Activated CD4-positive, alpha-beta memory T cell treated with anti-CD3 and anti-CD28 coated beads, Interleukin-2, amount 10 ng/mL, durations not matched to agents 7 days and 5 days (primary cell): ENCODE measurements around the gene PLEKHG2. TPM values are rescaled to one million over a fixed set of nuclear protein-coding genes. Genes with fewer than 3 reads are reported as not detected.

Experiments
- CTCF ChIA-PET: fragments of 350-600 bp; sonication (Branson Sonifier 250); formaldehyde crosslinking; loops from one replicate; lab custom pipeline; 2021; ENCODE audit warnings: antibody characterized with exemption, inconsistent platforms; lab: Charles Lee
- POLR2A ChIA-PET: fragments of 350-600 bp; sonication (Branson Sonifier 250); formaldehyde crosslinking; loops from one replicate; lab custom pipeline; 2021; ENCODE audit warnings: antibody characterized with exemption; lab: Charles Lee
- DNase-seq: peaks from one replicate; pipeline ENCODE4 v3.0.0-alpha.2; 2020
- H3K27ac Mint-ChIP-seq: one replicate; pipeline ENCODE4 v1.8.0; 2021; ENCODE audit warnings: mild to moderate bottlenecking, mixed read lengths
- H3K27me3 Mint-ChIP-seq: one replicate; pipeline ENCODE4 v1.8.0; 2021; ENCODE audit warnings: mixed read lengths
- H3K36me3 Mint-ChIP-seq: one replicate; pipeline ENCODE4 v1.8.0; 2021; ENCODE audit warnings: low read depth, mixed read lengths
- H3K4me1 Mint-ChIP-seq: one replicate; pipeline ENCODE4 v1.8.0; 2021; ENCODE audit warnings: mixed read lengths
- H3K4me3 Mint-ChIP-seq: one replicate; pipeline ENCODE4 v1.8.0; 2021; ENCODE audit warnings: mild to moderate bottlenecking, mixed read lengths
- H3K9me3 Mint-ChIP-seq: one replicate; pipeline ENCODE4 v1.8.0; 2021; ENCODE audit warnings: mixed read lengths
- total RNA-seq, 2 experiments: library from RNA; stranded (reverse); gene quantifications; one replicate each; pipeline ENCODE4 v1.2.3, GENCODE V29; 2021

Gene PLEKHG2
- total RNA-seq, 2 experiments from 2014 or later: 82.4 to 93.0 TPM

DNA sequence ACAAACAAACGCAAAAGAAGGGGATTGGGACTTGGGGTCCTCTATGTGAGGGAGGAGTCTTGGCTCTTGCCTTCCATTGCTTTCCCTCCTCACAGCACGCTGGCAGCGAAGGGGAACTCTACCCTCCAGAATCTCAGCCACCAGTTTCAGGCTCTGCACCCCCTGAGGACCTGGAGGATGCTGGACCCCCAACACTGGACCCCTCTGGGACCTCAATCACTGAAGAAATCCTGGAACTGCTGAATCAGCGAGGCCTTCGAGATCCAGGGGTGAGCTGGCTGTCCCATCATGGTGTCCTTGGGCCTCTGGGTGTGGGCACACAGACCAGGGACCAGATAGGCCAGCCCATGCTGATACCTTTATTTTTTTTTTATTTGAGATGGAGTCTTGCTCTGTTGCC, 9.6 kb downstream of the PLEKHG2 start:
- Mint-ChIP-seq H3K4me1 (no peaks in the 10 kb centered on the region), H3K36me3 (peaks cover 44% of the 10 kb centered on the region), H3K4me3 (no peak overlapping the region), H3K9me3 (no peaks in the 10 kb centered on the region), H3K27me3 (no peaks in the 10 kb centered on the region), H3K27ac (no peak overlapping the region)
- ChIA-PET CTCF (interaction anchor here (0.6 kb wide), 1 partner anchor 32 kb away, joined by 4 read pairs; no protein-coding TSS in a partner anchor), POLR2A (interaction anchor here (1.2 to 5.7 kb wide), 2 partner anchors 14 to 20 kb away, joined by 3 to 30 read pairs; partner anchors contain the start of gene RPS16)
- DNase-seq: no peak

- no peak for DNase-seq
- CTCF ChIA-PET: no interaction called here
- H3K9me3 Mint-ChIP-seq: no peaks in the 10 kb centered on the region
- H3K36me3 Mint-ChIP-seq: peaks cover 38% of the 10 kb centered on the region
- POLR2A ChIA-PET: interaction anchor here (1.3 kb wide), 1 partner anchor 26 kb away, joined by 3 read pairs; no protein-coding TSS in a partner anchor
- no peaks in the 10 kb centered on the region for H3K27me3 Mint-ChIP-seq
- no peak overlapping the region for H3K4me3 Mint-ChIP-seq
- H3K4me1 Mint-ChIP-seq: no peaks in the 10 kb centered on the region
- no peak overlapping the region for H3K27ac Mint-ChIP-seq
These were observed 11.0 kb downstream of the PLEKHG2 start for GRCh38 chr19:39423258-39424086.

DNA sequence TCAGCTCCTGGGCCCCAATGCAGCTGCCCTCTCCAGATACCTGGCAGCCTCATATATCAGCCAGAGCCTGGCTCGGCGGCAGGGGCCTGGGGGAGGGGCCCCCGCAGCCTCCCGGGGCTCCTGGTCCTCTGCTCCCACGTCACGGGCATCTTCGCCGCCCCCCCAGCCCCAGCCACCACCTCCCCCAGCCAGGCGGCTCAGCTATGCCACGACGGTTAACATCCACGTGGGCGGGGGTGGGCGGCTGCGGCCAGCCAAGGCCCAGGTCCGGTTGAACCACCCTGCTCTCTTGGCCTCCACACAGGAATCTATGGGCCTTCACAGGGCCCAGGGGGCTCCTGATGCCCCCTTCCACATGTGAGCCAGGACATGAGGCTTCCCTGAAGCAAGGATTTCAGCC, 12.5 kb downstream of the PLEKHG2 start:
- Mint-ChIP-seq H3K27me3 (no peaks in the 10 kb centered on the region), H3K9me3 (no peaks in the 10 kb centered on the region), H3K4me1 (peaks cover 3% of the 10 kb centered on the region), H3K36me3 (peaks cover 31% of the 10 kb centered on the region), H3K4me3 (no peak overlapping the region), H3K27ac (no peak overlapping the region)
- CTCF ChIA-PET: no interaction called here
- no peak for DNase-seq
- POLR2A ChIA-PET: interaction anchor here (1.3 to 1.5 kb wide), 4 partner anchors 8 to 28 kb away, joined by 3 to 10 read pairs (median 5); partner anchors contain the start of genes PLEKHG2 and RPS16

DNA sequence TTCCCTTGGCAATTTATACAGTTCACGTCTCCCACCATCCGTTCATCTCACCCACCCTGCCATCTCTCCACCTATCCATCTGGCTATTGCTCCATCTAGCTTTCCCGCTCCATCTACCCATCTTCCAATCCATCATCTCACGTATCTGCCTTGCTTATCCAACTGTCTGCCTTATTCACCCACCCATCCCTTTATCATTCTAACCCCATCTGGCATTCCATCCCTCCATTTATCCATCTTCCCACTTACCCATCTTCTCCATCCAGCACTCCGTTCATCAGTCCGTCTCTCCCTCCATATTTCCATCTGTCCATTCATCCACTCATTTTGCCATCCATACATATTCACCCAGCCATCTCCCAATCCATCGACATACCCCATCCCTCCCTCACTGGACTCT, 13.3 kb downstream of the PLEKHG2 start:
- H3K4me1 Mint-ChIP-seq: peaks cover 10% of the 10 kb centered on the region
- POLR2A ChIA-PET: interaction anchor here (1.3 to 2.6 kb wide), 4 partner anchors 9 to 28 kb away, joined by 3 to 18 read pairs (median 5); partner anchors contain the start of genes PLEKHG2 and RPS16
- H3K9me3 Mint-ChIP-seq: no peaks in the 10 kb centered on the region
- no peaks in the 10 kb centered on the region for H3K27me3 Mint-ChIP-seq
- H3K27ac Mint-ChIP-seq: peak overlapping the region; percentile 12
- CTCF ChIA-PET: interaction anchor here (1.3 kb wide), 1 partner anchor 15 kb away, joined by 4 read pairs; no protein-coding TSS in a partner anchor
- no peak for DNase-seq
- H3K4me3 Mint-ChIP-seq: no peak overlapping the region
- peaks cover 32% of the 10 kb centered on the region for H3K36me3 Mint-ChIP-seq

DNA sequence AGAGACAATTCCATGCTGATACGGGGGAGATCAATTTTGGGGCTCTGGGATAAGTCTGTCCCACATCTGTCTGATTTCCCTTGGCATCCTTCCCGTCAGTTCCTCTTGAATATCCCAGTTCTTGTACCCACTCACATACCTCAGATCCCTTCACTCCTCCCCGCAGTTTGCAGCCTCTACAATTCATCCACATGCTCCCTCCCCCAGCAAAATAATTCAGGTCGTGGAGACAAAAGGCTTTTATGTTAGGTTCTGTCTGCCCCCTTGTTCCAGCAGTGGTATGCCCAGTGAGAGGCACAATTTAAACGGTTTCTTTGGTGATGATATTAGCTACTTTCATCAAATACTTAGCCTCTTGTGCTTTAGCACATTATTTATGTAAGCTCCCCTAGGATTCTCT, 13.7 kb downstream of the PLEKHG2 start:
- peak overlapping the region; percentile 4 for H3K27ac Mint-ChIP-seq
- peaks cover 35% of the 10 kb centered on the region for H3K36me3 Mint-ChIP-seq
- H3K27me3 Mint-ChIP-seq: no peaks in the 10 kb centered on the region
- POLR2A ChIA-PET: interaction anchor here (1.1 to 2.7 kb wide), 6 partner anchors 7 to 35 kb away, joined by 3 to 18 read pairs (median 6); partner anchors contain the start of genes MED29, PAF1 and RPS16
- peaks cover 14% of the 10 kb centered on the region for H3K4me1 Mint-ChIP-seq
- DNase-seq: no peak
- H3K4me3 Mint-ChIP-seq: no peak overlapping the region
- no peaks in the 10 kb centered on the region for H3K9me3 Mint-ChIP-seq
- CTCF ChIA-PET: interaction anchor here (0.7 to 1.3 kb wide), 3 partner anchors 14 to 84 kb away, joined by 3 to 4 read pairs (median 4); partner anchors contain the start of gene SAMD4B

- Mint-ChIP-seq H3K27me3 (no peaks in the 10 kb centered on the region), H3K36me3 (peaks cover 35% of the 10 kb centered on the region), H3K4me1 (peaks cover 26% of the 10 kb centered on the region), H3K4me3 (no peak overlapping the region), H3K9me3 (no peaks in the 10 kb centered on the region), H3K27ac (no peak overlapping the region)
- no peak for DNase-seq
- POLR2A ChIA-PET: interaction anchor here (0.6 to 3.0 kb wide), 7 partner anchors 8 to 30 kb away, joined by 3 to 18 read pairs (median 7); partner anchors contain the start of genes RPS16 and SUPT5H
- CTCF ChIA-PET: interaction anchor here (1.0 kb wide), 1 partner anchor 13 kb away, joined by 4 read pairs; no protein-coding TSS in a partner anchor
These were observed 15.2 kb downstream of the PLEKHG2 start for GRCh38 chr19:39427707-39428106.

DNA sequence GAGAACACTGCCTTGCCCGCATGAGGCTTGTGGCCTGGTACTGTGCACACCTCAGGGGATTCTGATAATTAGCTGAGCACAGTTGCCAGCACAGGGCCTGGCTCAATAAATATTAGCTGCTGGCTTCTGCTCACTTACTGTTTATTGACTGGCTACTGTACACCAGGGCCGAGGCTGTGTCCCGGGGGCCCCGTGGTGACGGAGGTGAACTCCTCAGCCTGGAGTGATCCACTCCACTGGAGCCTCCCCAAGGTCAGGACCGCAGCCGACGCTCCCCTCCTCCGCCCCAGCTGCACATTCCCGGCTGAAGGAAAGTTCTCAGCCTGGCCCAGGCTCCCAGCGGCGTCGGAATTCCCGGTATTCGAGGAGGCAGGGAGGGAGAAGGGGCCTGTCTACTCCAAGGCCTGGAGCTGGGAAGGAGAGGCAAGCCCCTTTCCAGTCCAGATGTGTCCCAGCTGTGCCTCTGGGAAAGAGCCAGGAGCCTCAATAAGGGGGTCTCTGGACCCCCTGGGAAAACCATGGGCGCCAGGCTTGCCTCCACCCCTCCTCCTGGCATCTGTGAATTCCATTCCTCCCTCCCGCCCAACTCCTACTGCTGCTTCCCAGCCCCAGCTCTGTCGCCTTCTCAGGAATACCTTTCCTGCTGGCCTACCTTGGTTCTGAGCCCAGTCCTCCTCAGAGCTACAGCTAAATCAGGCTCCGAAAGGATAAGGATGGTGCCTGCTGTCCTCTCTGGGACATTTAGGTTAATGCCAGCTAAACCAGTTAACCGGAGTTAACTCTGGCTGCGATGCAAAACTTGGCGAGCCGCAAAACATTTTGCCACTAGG, 16.0 kb downstream of the PLEKHG2 start:
- no peak overlapping the region for H3K4me3 Mint-ChIP-seq
- POLR2A ChIA-PET: interaction anchor here (0.6 to 3.0 kb wide), 9 partner anchors 7 to 52 kb away, joined by 3 to 18 read pairs (median 4); partner anchors contain the start of genes MED29, PAF1, RPS16 and SUPT5H
- H3K27me3 Mint-ChIP-seq: no peaks in the 10 kb centered on the region
- no peak for DNase-seq
- H3K9me3 Mint-ChIP-seq: no peaks in the 10 kb centered on the region
- peaks cover 34% of the 10 kb centered on the region for H3K4me1 Mint-ChIP-seq
- H3K36me3 Mint-ChIP-seq: peaks cover 39% of the 10 kb centered on the region
- no peak overlapping the region for H3K27ac Mint-ChIP-seq
- CTCF ChIA-PET: no interaction called here

GRCh38 chr19:39430675-39431593, 18.5 kb downstream of the PLEKHG2 start:
- Mint-ChIP-seq H3K9me3 (no peaks in the 10 kb centered on the region), H3K27me3 (no peaks in the 10 kb centered on the region), H3K4me1 (peaks cover 55% of the 10 kb centered on the region), H3K36me3 (peaks cover 46% of the 10 kb centered on the region), H3K27ac (peak overlapping the region; percentile 97), H3K4me3 (peak overlapping the region; percentile 61)
- POLR2A ChIA-PET: interaction anchor here (1.2 to 6.8 kb wide), 3 partner anchors 14 to 90 kb away, joined by 3 to 157 read pairs (median 5); partner anchors contain the start of genes SUPT5H and ZFP36
- CTCF ChIA-PET: no interaction called here
- DNase-seq: peak; percentile 86

DNA sequence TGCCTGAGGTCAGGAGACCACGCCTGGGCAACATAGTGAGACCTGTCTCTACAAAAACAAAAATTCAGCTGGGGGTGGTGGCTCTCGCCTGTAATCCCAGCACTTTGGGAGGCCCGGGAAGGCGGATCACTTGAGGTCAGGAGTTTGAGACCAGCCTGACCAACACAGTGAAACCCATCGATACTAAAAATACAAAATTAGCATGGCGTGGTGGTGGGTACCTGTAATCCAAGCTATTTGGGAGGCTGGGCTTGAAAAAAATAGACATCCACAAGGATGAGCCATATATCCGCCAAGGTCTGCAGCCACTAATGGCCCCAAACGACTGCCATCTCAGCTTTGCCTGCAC, 20.2 kb downstream of the PLEKHG2 start:
- H3K4me1 Mint-ChIP-seq: peaks cover 67% of the 10 kb centered on the region
- DNase-seq: no peak
- H3K4me3 Mint-ChIP-seq: no peak overlapping the region
- peak overlapping the region; percentile 98 for H3K27ac Mint-ChIP-seq
- ChIA-PET CTCF (interaction anchor here (1.1 kb wide), 1 partner anchor 34 kb away, joined by 3 read pairs; no protein-coding TSS in a partner anchor), POLR2A (interaction anchor here (0.9 to 6.8 kb wide), 8 partner anchors 13 to 97 kb away, joined by 3 to 157 read pairs (median 4); partner anchors contain the start of genes GMFG, MED29, SAMD4B and ZFP36)
- H3K36me3 Mint-ChIP-seq: peaks cover 45% of the 10 kb centered on the region
- H3K27me3 Mint-ChIP-seq: no peaks in the 10 kb centered on the region
- H3K9me3 Mint-ChIP-seq: no peaks in the 10 kb centered on the region

- Mint-ChIP-seq H3K4me3 (peak overlapping the region; percentile 99), H3K27ac (peak overlapping the region; percentile 98), H3K4me1 (peaks cover 67% of the 10 kb centered on the region), H3K27me3 (no peaks in the 10 kb centered on the region), H3K9me3 (no peaks in the 10 kb centered on the region), H3K36me3 (peaks cover 45% of the 10 kb centered on the region)
- DNase-seq: no peak
- ChIA-PET POLR2A (interaction anchor here (1.1 to 6.8 kb wide), 7 partner anchors 12 to 98 kb away, joined by 3 to 157 read pairs (median 13); partner anchors contain the start of genes GMFG, MED29, PAF1 and SUPT5H), CTCF (interaction anchor here (0.7 to 0.9 kb wide), 2 partner anchors 22 to 35 kb away, joined by 3 read pairs; no protein-coding TSS in a partner anchor)
These were observed 21.1 kb downstream of the PLEKHG2 start for GRCh38 chr19:39433480-39434079.
